Activated CD4-positive, alpha-beta T cell treated with anti-CD3 and anti-CD28 coated beads for 4 hours (primary cell): Measurements from ENCODE around the gene CIAO2B.
"Not testable (repeated sequence)": the region's sequence is repeated elsewhere in the genome, so short reads cannot be mapped to it uniquely, and the experiment has no call there.

Source experiments
- DNase-seq, 2 donors: peaks; one replicate each; pipeline ENCODE4 v3.0.0-alpha.2; 2020

CIAO2B gene

GRCh38 chr16:66936889-66937554, 2.8 kb upstream of the CIAO2B start:
- no peak for DNase-seq

GRCh38 chr16:66936462-66936861, 2.3 kb upstream of the CIAO2B start:
- DNase-seq, result no peak

- DNase-seq, result no peak
These were observed 1.3 kb upstream of the CIAO2B start, which contains the start of gene CES2 for GRCh38 chr16:66935314-66936011. Gene CES2 (plus strand): TSS chr16:66935516. CDS start chr16:66935636, 120 bp downstream.

- DNase-seq, result not testable (repeated sequence)
These were observed 674 bp upstream of the CIAO2B start for GRCh38 chr16:66934839-66935313.

- DNase-seq, result peak; percentile 66 to 69
These were observed 445 bp downstream of the CIAO2B start for GRCh38 chr16:66933776-66934137.

- DNase-seq, result no peak
These were observed 2.1 kb downstream of the CIAO2B start for GRCh38 chr16:66932076-66932475.

GRCh38 chr16:66931665-66932064, 2.5 kb downstream of the CIAO2B start:
- DNase-seq, result no peak

- DNase-seq, result no peak
These were observed 4.0 kb downstream of the CIAO2B start for GRCh38 chr16:66930189-66930588.

- peak in 1 of 2 donors; percentile 30 for DNase-seq
These were observed 5.4 kb downstream of the CIAO2B start for GRCh38 chr16:66928702-66929388.

GRCh38 chr16:66927918-66928649, 6.1 kb downstream of the CIAO2B start:
- DNase-seq, result no peak

- no peak for DNase-seq
These were observed 7.2 kb downstream of the CIAO2B start for GRCh38 chr16:66926961-66927436.

- DNase-seq, result no peak
These were observed 7.8 kb downstream of the CIAO2B start for GRCh38 chr16:66926171-66926947.

- peak; percentile 34 to 48 for DNase-seq
These were observed 8.8 kb downstream of the CIAO2B start, which contains the start of gene RRAD for GRCh38 chr16:66925322-66925840. Gene RRAD (minus strand): TSS chr16:66925535. CDS start chr16:66925179, 356 bp downstream.

- peak in 1 of 2 donors; percentile 19 for DNase-seq
These were observed 9.5 kb downstream of the CIAO2B start for GRCh38 chr16:66924527-66925321.

GRCh38 chr16:66923866-66924265, 10.3 kb downstream of the CIAO2B start:
- no peak for DNase-seq

- no peak for DNase-seq
These were observed 10.9 kb downstream of the CIAO2B start for GRCh38 chr16:66923247-66923731.

GRCh38 chr16:66921729-66922450, 12.3 kb downstream of the CIAO2B start:
- no peak for DNase-seq

- DNase-seq, result no peak
These were observed 13.1 kb downstream of the CIAO2B start for GRCh38 chr16:66920924-66921680.

- no peak for DNase-seq
These were observed 14.0 kb downstream of the CIAO2B start for GRCh38 chr16:66920299-66920590.
